ENCODE results near the gene SLX4IP.

DNA sequence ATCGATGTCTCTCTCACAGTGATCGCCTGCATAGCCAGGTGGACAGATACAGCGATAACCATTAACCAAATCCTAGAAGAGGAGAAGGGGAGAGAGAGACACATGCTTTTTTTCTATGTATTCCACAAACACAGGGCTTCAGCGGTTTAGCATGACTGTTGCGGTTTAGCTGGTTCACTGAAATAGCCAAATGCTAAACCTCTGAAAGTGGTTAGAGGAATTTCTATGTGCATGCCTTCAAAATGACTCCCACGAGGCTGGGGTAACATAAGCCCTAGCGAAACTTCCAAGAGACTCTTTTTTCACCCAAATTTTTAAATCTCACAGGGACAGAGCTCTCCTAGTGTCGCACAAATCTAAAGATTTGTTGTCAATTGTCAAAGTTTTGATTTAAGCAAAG, 213.5 kb downstream of the SLX4IP start:
- no peak for TF ChIP-seq FOXP2 (optimal IDR thresholded peaks at IDR 0.05; ENCODE audit: borderline replicate concordance, extremely low read depth, extremely low read length, insufficient read depth)
- no peak for TF ChIP-seq POLR2AphosphoS5 (IDR thresholded peaks at IDR 0.05; ENCODE audit: low read depth, low read length)
- no peak for TF ChIP-seq TAF1 (IDR thresholded peaks at IDR 0.05; ENCODE audit: borderline replicate concordance, insufficient read depth, low read length)
- no peak for TF ChIP-seq SIN3A (IDR thresholded peaks at IDR 0.05; ENCODE audit: borderline replicate concordance, insufficient read depth, low read length)
- TF ChIP-seq, protein P1, sequence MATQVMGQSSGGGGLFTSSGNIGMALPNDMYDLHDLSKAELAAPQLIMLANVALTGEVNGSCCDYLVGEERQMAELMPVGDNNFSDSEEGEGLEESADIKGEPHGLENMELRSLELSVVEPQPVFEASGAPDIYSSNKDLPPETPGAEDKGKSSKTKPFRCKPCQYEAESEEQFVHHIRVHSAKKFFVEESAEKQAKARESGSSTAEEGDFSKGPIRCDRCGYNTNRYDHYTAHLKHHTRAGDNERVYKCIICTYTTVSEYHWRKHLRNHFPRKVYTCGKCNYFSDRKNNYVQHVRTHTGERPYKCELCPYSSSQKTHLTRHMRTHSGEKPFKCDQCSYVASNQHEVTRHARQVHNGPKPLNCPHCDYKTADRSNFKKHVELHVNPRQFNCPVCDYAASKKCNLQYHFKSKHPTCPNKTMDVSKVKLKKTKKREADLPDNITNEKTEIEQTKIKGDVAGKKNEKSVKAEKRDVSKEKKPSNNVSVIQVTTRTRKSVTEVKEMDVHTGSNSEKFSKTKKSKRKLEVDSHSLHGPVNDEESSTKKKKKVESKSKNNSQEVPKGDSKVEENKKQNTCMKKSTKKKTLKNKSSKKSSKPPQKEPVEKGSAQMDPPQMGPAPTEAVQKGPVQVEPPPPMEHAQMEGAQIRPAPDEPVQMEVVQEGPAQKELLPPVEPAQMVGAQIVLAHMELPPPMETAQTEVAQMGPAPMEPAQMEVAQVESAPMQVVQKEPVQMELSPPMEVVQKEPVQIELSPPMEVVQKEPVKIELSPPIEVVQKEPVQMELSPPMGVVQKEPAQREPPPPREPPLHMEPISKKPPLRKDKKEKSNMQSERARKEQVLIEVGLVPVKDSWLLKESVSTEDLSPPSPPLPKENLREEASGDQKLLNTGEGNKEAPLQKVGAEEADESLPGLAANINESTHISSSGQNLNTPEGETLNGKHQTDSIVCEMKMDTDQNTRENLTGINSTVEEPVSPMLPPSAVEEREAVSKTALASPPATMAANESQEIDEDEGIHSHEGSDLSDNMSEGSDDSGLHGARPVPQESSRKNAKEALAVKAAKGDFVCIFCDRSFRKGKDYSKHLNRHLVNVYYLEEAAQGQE (IDR thresholded peaks at IDR 0.05; ENCODE audit: insufficient read depth in 1 of 2, low read depth in 2 of 2, low read length in 2 of 2), result no peak

All from PFSK-1 (cell line).